ENCODE results near the gene PACS2.
A peak's percentile ranks its signal among the peaks of the same experiment; 100 is the strongest.

Gene PACS2

GRCh38 chr14:105395538-105395854 is 80.9 kb downstream of the PACS2 start:
- H3K4me3 ChIP-seq = no peak overlapping the region
- no peaks in the 10 kb centered on the region for H3K27me3 ChIP-seq (ENCODE audit: low read depth)
- peaks cover 13% of the 10 kb centered on the region for H3K36me3 ChIP-seq (replicated peaks)
- in situ Hi-C loops (cut with MboI; ENCODE audit: low sequenced_read_pairs) = no loop called here
- H3K4me1 ChIP-seq = peaks cover 11% of the 10 kb centered on the region
- peaks cover 8% of the 10 kb centered on the region; the same call in 1 of the 2 replicates for H3K9me3 ChIP-seq
- no peak for DNase-seq (ENCODE audit: low spot score in 2 of 2)

DNA sequence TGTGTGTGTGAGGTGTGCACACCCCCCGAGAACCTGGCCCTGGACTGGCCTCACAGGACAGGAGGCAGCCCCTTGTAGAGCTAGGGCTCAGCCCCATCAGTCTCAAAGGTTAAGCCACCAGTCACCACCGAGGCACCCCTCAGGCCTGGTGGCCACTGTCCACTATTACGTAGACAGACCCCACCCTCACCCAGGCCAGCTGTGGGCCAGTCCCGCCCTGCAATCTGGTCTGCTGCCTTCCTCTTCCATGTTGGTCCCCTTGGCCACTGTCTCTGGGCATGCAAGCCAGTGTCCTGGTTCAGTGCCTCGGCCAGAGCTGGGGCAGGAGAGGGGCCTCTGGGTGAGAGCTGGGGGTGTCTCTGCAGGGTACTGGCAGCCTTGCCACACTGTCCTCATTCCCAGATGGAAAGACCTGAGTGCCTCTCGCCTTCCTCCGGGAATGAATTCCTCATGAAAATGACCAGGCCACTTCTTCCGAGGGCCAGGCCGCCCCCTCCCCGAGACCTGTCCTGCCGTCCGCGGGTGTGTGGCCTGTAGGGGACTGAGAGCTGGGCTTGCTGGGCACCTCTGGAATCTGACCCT is 82.9 kb downstream of the PACS2 start:
- peak overlapping the region; percentile 58; the same call in 1 of the 2 replicates for H3K4me3 ChIP-seq
- peaks cover 8% of the 10 kb centered on the region; the same call in 1 of the 2 replicates for H3K9me3 ChIP-seq
- H3K36me3 ChIP-seq (replicated peaks) = peaks cover 21% of the 10 kb centered on the region
- peaks cover 11% of the 10 kb centered on the region for H3K4me1 ChIP-seq
- in situ Hi-C loops (cut with MboI; ENCODE audit: low sequenced_read_pairs) = no loop called here
- DNase-seq (ENCODE audit: low spot score in 2 of 2) = no peak
- H3K27me3 ChIP-seq (ENCODE audit: low read depth) = no peaks in the 10 kb centered on the region

- peaks cover 11% of the 10 kb centered on the region for H3K4me1 ChIP-seq
- no peaks in the 10 kb centered on the region for H3K27me3 ChIP-seq (ENCODE audit: low read depth)
- in situ Hi-C loops (cut with MboI; ENCODE audit: low sequenced_read_pairs) = no loop called here
- DNase-seq (ENCODE audit: low spot score in 2 of 2) = peak; percentile 71 to 95
- peaks cover 8% of the 10 kb centered on the region; the same call in 1 of the 2 replicates for H3K9me3 ChIP-seq
- peaks cover 21% of the 10 kb centered on the region for H3K36me3 ChIP-seq (replicated peaks)
- peak within 1 kb of the TSS; percentile 58 for H3K4me3 ChIP-seq
Measured at GRCh38 chr14:105398044-105398725, 83.6 kb downstream of the PACS2 start, which contains the start of gene TEX22. TEX22 (plus strand) TSS chr14:105398538; CDS start chr14:105399341, 803 bp downstream.

- DNase-seq (ENCODE audit: low spot score in 2 of 2) = peak; percentile 37 to 71
- in situ Hi-C loops (cut with MboI; ENCODE audit: low sequenced_read_pairs) = no loop called here
- H3K4me3 ChIP-seq = peak overlapping the region; percentile 58
Measured at GRCh38 chr14:105398726-105399465, 84.3 kb downstream of the PACS2 start.

DNA sequence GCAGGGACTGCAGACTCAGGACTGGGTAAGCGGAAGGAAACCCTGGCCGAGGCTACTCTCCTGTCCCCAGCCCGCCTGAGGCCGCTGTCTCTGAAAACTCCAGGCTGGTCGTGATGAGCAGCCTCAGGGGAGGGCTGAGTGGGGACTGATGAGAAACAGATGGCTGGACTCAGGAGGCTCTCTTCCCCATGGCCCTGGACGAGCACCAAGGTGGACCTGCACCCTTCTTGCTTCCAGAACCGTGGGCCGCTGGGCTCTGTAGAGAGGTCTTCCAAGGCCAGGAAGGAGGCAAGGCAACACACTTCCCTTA is 84.9 kb downstream of the PACS2 start:
- H3K36me3 ChIP-seq (replicated peaks) = peaks cover 21% of the 10 kb centered on the region
- no peaks in the 10 kb centered on the region for H3K27me3 ChIP-seq (ENCODE audit: low read depth)
- no peak for DNase-seq (ENCODE audit: low spot score in 2 of 2)
- peaks cover 8% of the 10 kb centered on the region; the same call in 1 of the 2 replicates for H3K9me3 ChIP-seq
- H3K4me3 ChIP-seq = peak overlapping the region; percentile 58
- in situ Hi-C loops (cut with MboI; ENCODE audit: low sequenced_read_pairs) = no loop called here
- H3K4me1 ChIP-seq = peaks cover 11% of the 10 kb centered on the region

More at GRCh38 chr14:105398726-105399465, 84.3 kb downstream of the PACS2 start:
- Histone ChIP-seq H3K27me3 (ENCODE audit: low read depth) (no peaks in the 10 kb centered on the region), H3K9me3 (peaks cover 8% of the 10 kb centered on the region; the same call in 1 of the 2 replicates), H3K36me3 (replicated peaks) (peaks cover 21% of the 10 kb centered on the region), H3K4me1 (peaks cover 11% of the 10 kb centered on the region)

GRCh38 chr14:105400016-105400415 is 85.5 kb downstream of the PACS2 start:
- peaks cover 21% of the 10 kb centered on the region for H3K36me3 ChIP-seq (replicated peaks)
- no peaks in the 10 kb centered on the region for H3K27me3 ChIP-seq (ENCODE audit: low read depth)
- H3K4me1 ChIP-seq = peaks cover 11% of the 10 kb centered on the region
- peaks cover 8% of the 10 kb centered on the region; the same call in 1 of the 2 replicates for H3K9me3 ChIP-seq
- H3K4me3 ChIP-seq = no peak overlapping the region
- DNase-seq (ENCODE audit: low spot score in 2 of 2) = no peak
- in situ Hi-C loops (cut with MboI; ENCODE audit: low sequenced_read_pairs) = no loop called here

GRCh38 chr14:105401699-105402098 is 87.2 kb downstream of the PACS2 start:
- H3K9me3 ChIP-seq = peaks cover 8% of the 10 kb centered on the region; the same call in 1 of the 2 replicates
- H3K27me3 ChIP-seq (ENCODE audit: low read depth) = no peaks in the 10 kb centered on the region
- DNase-seq (ENCODE audit: low spot score in 2 of 2) = no peak
- H3K36me3 ChIP-seq (replicated peaks) = peaks cover 21% of the 10 kb centered on the region
- in situ Hi-C loops (cut with MboI; ENCODE audit: low sequenced_read_pairs) = no loop called here
- H3K4me3 ChIP-seq = no peak overlapping the region
- peaks cover 11% of the 10 kb centered on the region for H3K4me1 ChIP-seq

DNA sequence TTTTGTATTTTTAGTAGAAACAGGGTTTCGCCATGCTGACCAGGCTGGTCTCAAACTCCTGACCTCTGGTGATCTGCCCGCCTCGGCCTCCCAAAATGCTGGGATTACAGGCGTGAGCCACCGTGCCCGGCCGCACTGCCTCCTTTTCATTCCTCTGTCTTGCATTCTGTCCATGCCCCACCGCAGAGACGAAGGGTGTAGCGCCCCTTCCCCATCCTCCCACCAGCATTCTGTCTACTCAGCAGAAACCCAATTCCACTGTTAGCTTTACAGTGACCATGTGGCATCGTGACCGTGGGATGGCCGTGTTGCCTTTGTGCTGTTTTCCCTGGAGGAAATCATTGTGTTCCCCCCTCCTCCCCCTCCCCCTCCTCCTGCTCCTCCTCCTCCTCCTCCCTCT is 94.0 kb downstream of the PACS2 start:
- H3K36me3 ChIP-seq (replicated peaks) = no peaks in the 10 kb centered on the region
- no peaks in the 10 kb centered on the region for H3K4me1 ChIP-seq
- no peak for DNase-seq (ENCODE audit: low spot score in 2 of 2)
- no peak overlapping the region for H3K4me3 ChIP-seq
- H3K9me3 ChIP-seq = no peaks in the 10 kb centered on the region
- in situ Hi-C loops (cut with MboI; ENCODE audit: low sequenced_read_pairs) = no loop called here
- H3K27me3 ChIP-seq (ENCODE audit: low read depth) = no peaks in the 10 kb centered on the region

GRCh38 chr14:105409364-105409763 is 94.8 kb downstream of the PACS2 start:
- no peak for DNase-seq (ENCODE audit: low spot score in 2 of 2)
- H3K36me3 ChIP-seq (replicated peaks) = no peaks in the 10 kb centered on the region
- H3K4me1 ChIP-seq = no peaks in the 10 kb centered on the region
- no peaks in the 10 kb centered on the region for H3K9me3 ChIP-seq
- no peak overlapping the region for H3K4me3 ChIP-seq
- in situ Hi-C loops (cut with MboI; ENCODE audit: low sequenced_read_pairs) = no loop called here
- H3K27me3 ChIP-seq (ENCODE audit: low read depth) = no peaks in the 10 kb centered on the region

DNA sequence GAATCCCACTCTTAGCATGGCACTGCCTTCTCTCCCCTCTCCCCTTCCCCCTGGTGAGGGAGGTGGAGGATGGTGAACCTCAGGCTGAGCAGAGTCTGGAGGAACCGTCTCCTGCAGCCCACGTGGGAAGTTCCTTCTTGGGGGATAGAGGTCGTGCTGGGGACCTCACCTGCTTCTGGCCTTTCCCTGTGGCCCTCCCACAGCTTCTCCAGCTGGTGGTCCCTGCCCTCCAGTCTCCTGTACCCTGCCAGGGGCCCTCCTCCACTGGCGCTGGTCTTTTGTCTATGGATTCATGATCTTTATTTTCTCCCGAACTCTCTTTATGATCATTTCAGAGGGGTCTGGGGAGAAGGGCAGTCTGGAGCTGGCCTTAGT is 96.1 kb downstream of the PACS2 start:
- no peak overlapping the region for H3K4me3 ChIP-seq
- peaks cover 4% of the 10 kb centered on the region for H3K4me1 ChIP-seq
- in situ Hi-C loops (cut with MboI; ENCODE audit: low sequenced_read_pairs) = no loop called here
- H3K9me3 ChIP-seq = no peaks in the 10 kb centered on the region
- no peaks in the 10 kb centered on the region for H3K36me3 ChIP-seq (replicated peaks)
- no peaks in the 10 kb centered on the region for H3K27me3 ChIP-seq (ENCODE audit: low read depth)
- DNase-seq (ENCODE audit: low spot score in 2 of 2) = no peak

DNA sequence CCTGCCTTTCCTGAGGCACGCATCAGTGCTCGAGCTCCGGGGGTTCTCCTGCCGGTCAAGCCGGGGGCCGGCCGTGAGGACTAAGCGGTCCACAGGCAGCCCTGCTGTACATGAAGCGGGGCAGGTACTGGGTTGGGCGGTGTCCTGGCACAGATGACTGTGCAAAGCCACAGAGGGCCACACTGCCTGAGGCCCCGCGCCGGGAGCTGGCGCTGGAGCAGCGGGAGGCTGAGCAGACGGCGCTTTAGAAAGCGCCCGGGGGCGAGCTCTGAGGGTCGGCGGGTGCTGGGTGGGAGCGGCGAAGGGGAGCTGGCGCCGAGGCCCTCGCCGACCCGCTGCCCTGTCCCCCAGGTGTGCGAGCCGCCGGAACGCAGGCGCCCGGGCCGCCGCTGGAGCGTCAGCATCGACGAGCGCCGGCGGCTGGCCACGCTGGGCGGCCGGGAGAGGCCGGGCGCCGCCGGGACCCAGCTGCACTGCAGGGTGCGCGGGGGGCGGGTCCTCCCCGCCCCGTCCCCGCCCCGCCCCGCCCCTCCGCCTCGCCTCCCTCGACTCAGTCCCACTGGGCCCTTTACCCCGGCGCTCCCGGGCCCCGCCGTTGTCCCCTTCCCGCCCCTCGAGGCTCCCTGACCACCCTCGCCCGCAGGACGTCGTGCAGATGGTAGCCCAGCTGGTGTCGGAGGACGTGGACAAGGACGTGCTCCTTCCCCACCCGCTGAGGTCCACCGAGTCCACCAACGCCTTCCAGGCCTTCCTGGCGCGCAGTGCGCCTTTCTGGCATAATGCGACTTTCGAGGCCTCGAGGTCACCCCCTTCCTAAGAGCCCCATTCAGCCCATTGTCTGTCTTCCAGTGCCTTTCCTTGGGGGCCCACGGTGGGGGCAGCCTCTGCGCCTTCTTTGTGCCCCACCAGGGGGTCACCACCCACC is 96.7 kb downstream of the PACS2 start:
- H3K4me1 ChIP-seq = peaks cover 4% of the 10 kb centered on the region
- DNase-seq (ENCODE audit: low spot score in 2 of 2) = no peak
- H3K36me3 ChIP-seq (replicated peaks) = no peaks in the 10 kb centered on the region
- H3K27me3 ChIP-seq (ENCODE audit: low read depth) = no peaks in the 10 kb centered on the region
- in situ Hi-C loops (cut with MboI; ENCODE audit: low sequenced_read_pairs) = no loop called here
- H3K4me3 ChIP-seq = no peak overlapping the region
- H3K9me3 ChIP-seq = no peaks in the 10 kb centered on the region

DNA sequence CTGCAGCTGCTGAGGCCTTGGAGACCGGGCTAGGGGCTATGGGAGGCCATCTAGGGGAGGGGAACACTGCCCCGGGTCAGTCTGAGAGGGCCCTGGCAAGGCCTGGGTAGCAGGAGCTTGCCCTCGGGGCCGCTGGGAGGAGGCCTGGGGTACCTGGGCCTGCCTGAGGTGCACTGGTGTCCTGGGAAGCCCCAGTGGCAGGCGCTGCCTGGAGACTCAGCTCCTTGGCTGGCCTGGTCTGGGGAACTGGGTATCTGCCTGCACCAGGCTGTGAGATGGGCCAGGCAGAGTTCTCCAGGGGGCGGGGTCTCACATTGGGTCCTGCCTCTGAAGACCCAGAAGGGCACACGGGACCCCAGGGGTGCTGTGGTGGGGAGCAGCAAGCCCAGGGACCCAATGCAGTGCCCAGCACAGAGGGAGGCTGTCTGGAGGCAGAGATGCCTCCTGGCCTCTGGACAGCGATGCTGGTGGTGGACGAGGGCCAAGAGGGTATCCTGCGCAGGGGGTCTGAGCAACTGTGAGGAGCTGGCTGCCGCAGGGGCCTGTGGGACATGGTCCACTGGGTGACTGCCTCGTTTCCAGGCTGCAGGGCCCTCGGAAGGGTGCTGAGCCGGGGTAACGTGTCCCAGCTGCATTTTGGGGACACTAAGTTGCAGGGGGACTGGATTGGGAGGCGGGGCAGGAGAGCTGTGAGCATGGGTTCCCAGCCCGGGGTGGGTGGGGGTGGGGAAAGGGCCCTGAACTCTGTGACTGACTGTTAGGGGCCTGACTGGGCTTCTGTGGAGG is 97.6 kb downstream of the PACS2 start:
- no peaks in the 10 kb centered on the region for H3K36me3 ChIP-seq (replicated peaks)
- no peak for DNase-seq (ENCODE audit: low spot score in 2 of 2)
- in situ Hi-C loops (cut with MboI; ENCODE audit: low sequenced_read_pairs) = no loop called here
- H3K4me3 ChIP-seq = no peak overlapping the region
- no peaks in the 10 kb centered on the region for H3K9me3 ChIP-seq
- peaks cover 4% of the 10 kb centered on the region for H3K4me1 ChIP-seq
- no peaks in the 10 kb centered on the region for H3K27me3 ChIP-seq (ENCODE audit: low read depth)

Measured in HAP-1 (cell line).